Gastrocnemius medialis (tissue), 4 donors: ENCODE data around the gene ANO10. TPM values are rescaled to one million over a fixed set of nuclear protein-coding genes. Genes with fewer than 3 reads are reported as not detected.

Source experiments
- ATAC-seq, 2 donors: fragments of 150-250 bp; one replicate each; pipeline ENCODE4 v1.9.1; 2016
- DNase-seq, 2 donors: peaks; one replicate each; pipeline ENCODE4 v3.0.0-alpha.2; 2019
- H3K27ac ChIP-seq, 4 donors: fragments of 200-600 bp; sonication (generic); 1 replicate in 1 of 4; 2 replicates in 3 of 4; pipeline ENCODE4 v1.5.1; 2016 to 2018; ENCODE audit warnings: mild to moderate bottlenecking in 2 of 4, moderate library complexity in 1 of 4
- H3K27me3 ChIP-seq, 3 donors: fragments of 200-600 bp; sonication (generic) in 2 of 3; 1 replicate in 1 of 3; 2 replicates in 2 of 3; pipeline versions ENCODE4 v1.5.1 to v1.6.0; 2016 to 2019; ENCODE audit warnings: mild to moderate bottlenecking in 1 of 3, moderate library complexity in 1 of 3
- H3K36me3 ChIP-seq, 2 donors: fragments of 200-600 bp; sonication (generic) in 1 of 2; one replicate each; pipeline ENCODE4 v1.5.1; 2017 to 2018
- H3K4me1 ChIP-seq, 2 donors: fragments of 200-600 bp; sonication (generic) in 1 of 2; one replicate each; pipeline ENCODE4 v1.5.1; 2016 to 2017; ENCODE audit warnings: mild to moderate bottlenecking in 2 of 2
- H3K4me3 ChIP-seq, 4 donors: fragments of 200-600 bp; sonication (generic) in 3 of 4; 1 replicate in 1 of 4; 2 replicates in 3 of 4; pipeline ENCODE4 v1.5.1; 2016 to 2019; ENCODE audit warnings: mild to moderate bottlenecking in 2 of 4
- H3K9me3 ChIP-seq, 3 donors: fragments of 200-600 bp; sonication (generic) in 2 of 3; 1 replicate in 1 of 3; 2 replicates in 2 of 3; pipeline ENCODE4 v1.5.1; 2016 to 2019
- POLR2A ChIP-seq, 2 donors: fragments of 450-650 bp; IDR thresholded peaks; one replicate each; pipeline ENCODE4 v1.6.1; 2017; ENCODE audit warnings: antibody characterized with exemption in 2 of 2, mild to moderate bottlenecking in 2 of 2, moderate library complexity in 2 of 2
- in situ Hi-C, 4 donors: fragments of 200-750 bp; cut with MboI; loops; one replicate each; pipeline versions ENCODE4 v1.15.0 to v1.8.0; 2017; ENCODE audit warnings: low sequenced_read_pairs in 4 of 4
- intact Hi-C: fragments of 100-400 bp; cut with DNase I; formaldehyde crosslinking; loops from one replicate; pipeline ENCODE4 v1.15.1; 2023; ENCODE audit warnings: low total_unique reads
- total RNA-seq, 4 donors: library from RNA; depleted of rRNA; stranded (reverse); fragments of >200 nt; gene quantifications; one replicate each; pipeline versions ENCODE4 v1.1.0 to v1.2.3, GENCODE V29; 2016
- TF ChIP-seq, protein P1 (sequence below), 5 experiments: fragments of 450-650 bp in 3 of 5; fragments of 200-600 bp in 2 of 5; sonication (generic) in 2 of 5; IDR thresholded peaks in 4 of 5; conservative IDR thresholded peaks in 1 of 5; 1 replicate in 4 of 5; 2 replicates in 1 of 5; pipeline ENCODE4 v1.5.1; 2016 to 2019; ENCODE audit warnings: antibody characterized with exemption in 5 of 5, mild to moderate bottlenecking in 3 of 5, moderate library complexity in 3 of 5

The ANO10 gene
- total RNA-seq, 4 donors from 2014 or later = 6.9 to 8.1 (median 7.8) TPM

DNA sequence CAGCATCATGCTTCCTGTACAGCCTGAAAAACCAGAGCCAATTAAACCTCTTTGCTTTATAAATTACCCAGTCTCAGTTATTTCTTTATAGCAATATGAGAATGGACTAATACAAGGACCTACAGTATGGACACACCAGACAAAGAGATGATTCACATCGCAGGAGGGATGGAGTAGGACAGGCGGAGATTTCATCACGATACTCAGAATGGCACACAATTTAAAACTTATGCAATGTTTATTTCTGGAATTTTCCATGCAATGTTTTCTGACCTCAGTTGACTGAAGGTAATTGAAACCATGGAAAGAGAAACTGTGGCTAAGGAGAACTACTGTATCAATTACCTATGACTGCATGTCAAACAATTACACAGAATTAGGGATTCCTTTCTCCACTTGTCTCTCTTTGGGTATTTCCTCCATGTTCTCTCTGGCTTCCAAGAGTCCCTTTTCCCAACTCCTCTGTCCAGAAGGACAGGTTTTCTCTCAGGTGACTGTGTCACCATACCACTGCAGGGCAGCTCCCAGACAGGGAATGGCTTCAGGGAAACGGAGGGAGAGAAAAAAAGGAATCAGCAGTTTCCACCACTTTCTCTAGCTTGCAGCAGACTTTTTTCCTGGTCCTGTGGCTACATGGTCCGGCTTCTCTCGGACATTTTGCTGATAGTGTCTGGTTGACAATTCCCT is 3.0 kb upstream of the ANO10 start:
- peaks cover 11 to 14% of the 10 kb centered on the region in 2 donors for H3K4me1 ChIP-seq
- H3K36me3 ChIP-seq = no peaks in the 10 kb centered on the region
- H3K4me3 ChIP-seq = no peak overlapping the region
- in situ Hi-C loops = loop anchor here in 2 of 4 donors (5.0 kb wide), 1 partner anchor 63 kb away; no protein-coding TSS in a partner anchor
- intact Hi-C loops = loop anchor here (5.0 kb wide), 2 partner anchors 83 to 622 kb away; no protein-coding TSS in a partner anchor
- ATAC-seq (no peak), DNase-seq (no peak)
- no peak overlapping the region for H3K27ac ChIP-seq
- H3K9me3 ChIP-seq = no peaks in the 10 kb centered on the region
- TF ChIP-seq, protein P1, sequence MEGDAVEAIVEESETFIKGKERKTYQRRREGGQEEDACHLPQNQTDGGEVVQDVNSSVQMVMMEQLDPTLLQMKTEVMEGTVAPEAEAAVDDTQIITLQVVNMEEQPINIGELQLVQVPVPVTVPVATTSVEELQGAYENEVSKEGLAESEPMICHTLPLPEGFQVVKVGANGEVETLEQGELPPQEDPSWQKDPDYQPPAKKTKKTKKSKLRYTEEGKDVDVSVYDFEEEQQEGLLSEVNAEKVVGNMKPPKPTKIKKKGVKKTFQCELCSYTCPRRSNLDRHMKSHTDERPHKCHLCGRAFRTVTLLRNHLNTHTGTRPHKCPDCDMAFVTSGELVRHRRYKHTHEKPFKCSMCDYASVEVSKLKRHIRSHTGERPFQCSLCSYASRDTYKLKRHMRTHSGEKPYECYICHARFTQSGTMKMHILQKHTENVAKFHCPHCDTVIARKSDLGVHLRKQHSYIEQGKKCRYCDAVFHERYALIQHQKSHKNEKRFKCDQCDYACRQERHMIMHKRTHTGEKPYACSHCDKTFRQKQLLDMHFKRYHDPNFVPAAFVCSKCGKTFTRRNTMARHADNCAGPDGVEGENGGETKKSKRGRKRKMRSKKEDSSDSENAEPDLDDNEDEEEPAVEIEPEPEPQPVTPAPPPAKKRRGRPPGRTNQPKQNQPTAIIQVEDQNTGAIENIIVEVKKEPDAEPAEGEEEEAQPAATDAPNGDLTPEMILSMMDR (IDR thresholded peaks at IDR 0.05 in 4 of 5, conservative IDR thresholded peaks at IDR 0.05 in 1 of 5) = no peak
- TF ChIP-seq POLR2A (IDR thresholded peaks at IDR 0.05) = no peak
- no peaks in the 10 kb centered on the region for H3K27me3 ChIP-seq

DNA sequence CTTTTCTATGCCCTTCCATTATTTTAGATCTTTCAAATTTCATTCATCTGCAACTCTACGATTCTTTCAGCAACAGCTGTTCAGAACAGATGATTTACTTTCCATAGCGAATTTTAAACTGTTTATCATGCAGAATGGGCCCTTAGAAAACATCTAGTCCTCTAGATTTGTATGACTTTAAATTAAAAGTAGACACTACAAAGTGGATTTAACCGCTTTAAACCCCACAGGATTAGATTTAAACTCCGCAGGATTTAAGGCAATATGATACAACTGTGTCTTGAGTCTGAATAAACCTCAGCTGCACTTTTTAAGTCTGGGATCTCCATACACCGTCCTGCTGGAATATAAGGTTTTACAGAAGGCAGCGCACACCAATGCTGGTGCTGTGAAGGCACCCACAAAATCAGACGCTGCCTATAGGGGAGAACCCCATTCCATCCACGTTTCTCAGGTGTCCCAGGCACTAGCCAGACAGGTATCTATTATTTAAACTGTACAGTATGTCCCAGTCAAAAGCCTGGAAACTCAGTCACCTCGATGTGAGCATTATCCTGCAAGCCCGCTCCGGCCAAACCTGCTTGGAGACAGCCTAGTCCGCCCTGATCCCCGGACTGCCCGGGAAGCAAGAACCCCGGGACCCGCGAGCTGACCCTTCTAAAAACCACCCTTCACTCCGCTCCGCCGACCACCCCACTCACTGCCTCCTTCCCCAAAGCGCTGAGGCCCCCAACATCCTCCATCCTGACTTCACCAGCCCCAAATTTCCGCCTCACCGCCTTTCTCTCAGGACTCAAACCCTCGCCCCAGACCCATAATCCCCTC is 768 bp downstream of the ANO10 start:
- TF ChIP-seq, protein P1 (IDR thresholded peaks at IDR 0.05 in 4 of 5, conservative IDR thresholded peaks at IDR 0.05 in 1 of 5) = no peak
- no peak for TF ChIP-seq POLR2A (IDR thresholded peaks at IDR 0.05)
- in situ Hi-C loops (loop anchor here in 2 of 4 donors (5.0 kb wide), 1 partner anchor 66 kb away; no protein-coding TSS in a partner anchor), intact Hi-C loops (loop anchor here (5.0 kb wide), 2 partner anchors 86 to 619 kb away; no protein-coding TSS in a partner anchor)
- H3K27me3 ChIP-seq = no peaks in the 10 kb centered on the region
- ATAC-seq (peak; percentile 2 to 14), DNase-seq (peak in 1 of 2 donors; percentile 9)
- H3K36me3 ChIP-seq = no peaks in the 10 kb centered on the region
- H3K9me3 ChIP-seq = no peaks in the 10 kb centered on the region
- peak overlapping the region; percentile 78 to 96 (median 90) for H3K4me3 ChIP-seq
- H3K4me1 ChIP-seq = peaks cover 14 to 19% of the 10 kb centered on the region in 2 donors
- peak overlapping the region; percentile 77 to 87 (median 82) for H3K27ac ChIP-seq

DNA sequence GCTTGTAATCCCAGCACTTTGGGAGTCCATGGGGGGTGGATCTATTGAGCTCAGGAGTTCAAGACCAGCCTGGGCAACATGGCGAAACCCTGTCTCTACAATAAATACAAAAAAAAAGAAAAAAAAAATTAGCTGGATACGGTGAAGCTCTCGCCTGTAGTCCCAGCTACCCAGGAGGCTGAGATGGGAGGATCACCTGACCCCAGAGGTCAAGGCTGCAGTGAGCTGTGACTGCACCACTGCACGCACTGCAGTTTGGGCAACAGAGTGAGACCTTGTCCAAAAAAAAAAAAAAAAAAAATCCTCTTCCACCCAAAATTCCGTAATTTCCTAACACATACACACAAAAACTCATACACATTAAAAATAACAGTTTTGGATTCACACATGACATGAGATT is 2.2 kb downstream of the ANO10 start:
- DNase-seq = no peak
- Histone ChIP-seq H3K36me3 (no peaks in the 10 kb centered on the region), H3K27ac (no peak overlapping the region), H3K4me1 (peaks cover 14 to 19% of the 10 kb centered on the region in 2 donors), H3K27me3 (no peaks in the 10 kb centered on the region), H3K9me3 (no peaks in the 10 kb centered on the region), H3K4me3 (no peak overlapping the region)
- no peak for ATAC-seq
- TF ChIP-seq, protein P1 (IDR thresholded peaks at IDR 0.05 in 4 of 5, conservative IDR thresholded peaks at IDR 0.05 in 1 of 5) = no peak
- TF ChIP-seq POLR2A (IDR thresholded peaks at IDR 0.05) = no peak
- intact Hi-C loops = no loop called here
- in situ Hi-C loops = no loop called here

DNA sequence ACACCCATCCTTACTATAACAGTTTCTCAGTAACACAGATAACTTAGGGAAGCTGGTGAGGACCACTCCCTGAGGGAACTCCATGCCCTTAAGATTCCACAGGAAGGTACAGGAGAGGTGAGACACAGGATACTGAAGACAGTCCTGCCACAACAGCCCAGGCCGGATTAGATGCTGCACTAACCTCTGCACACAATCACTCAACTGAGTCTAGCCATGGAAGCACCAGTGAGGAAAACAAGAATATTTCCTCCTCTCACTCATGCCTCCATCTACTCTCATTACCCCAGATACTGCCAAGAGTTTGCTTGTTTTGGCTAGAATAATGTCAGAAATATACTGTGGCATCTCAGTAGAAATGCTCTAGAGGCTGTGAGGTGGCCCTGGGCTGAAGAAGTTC is 3.7 kb downstream of the ANO10 start:
- TF ChIP-seq, protein P1 (IDR thresholded peaks at IDR 0.05 in 4 of 5, conservative IDR thresholded peaks at IDR 0.05 in 1 of 5) = no peak
- no peak for TF ChIP-seq POLR2A (IDR thresholded peaks at IDR 0.05)
- H3K9me3 ChIP-seq = no peaks in the 10 kb centered on the region
- H3K4me1 ChIP-seq = peaks cover 14 to 19% of the 10 kb centered on the region in 2 donors
- H3K36me3 ChIP-seq = no peaks in the 10 kb centered on the region
- ATAC-seq (no peak), DNase-seq (no peak)
- H3K4me3 ChIP-seq = no peak overlapping the region
- no peak overlapping the region for H3K27ac ChIP-seq
- no peaks in the 10 kb centered on the region for H3K27me3 ChIP-seq
- in situ Hi-C loops (no loop called here), intact Hi-C loops (no loop called here)
